Fibroblast of the aortic adventitia (primary cell): ENCODE results near the gene PAOX. TPM values are rescaled to one million over a fixed set of nuclear protein-coding genes. Genes with fewer than 3 reads are reported as not detected.

ENCODE experiments used
- DNase-seq: peaks from one replicate; pipeline ENCODE4 v3.0.0-alpha.2; 2010; ENCODE audit warnings: low read depth
- H3K4me3 ChIP-seq: 2 replicates; pipeline ENCODE4 v1.5.1; 2011; ENCODE audit warnings: low read depth, mild to moderate bottlenecking, control low read depth, low read length, moderate library complexity
- total RNA-seq: library from RNA; depleted of rRNA; stranded (reverse); fragments of >200 nt; gene quantifications from 2 replicates; pipeline ENCODE4 v1.2.3, GENCODE V29; 2012; ENCODE audit warnings: low replicate concordance
- TF ChIP-seq, protein P1 (sequence below): IDR thresholded peaks from 2 replicates; pipeline ENCODE4 v1.5.1; 2011; ENCODE audit warnings: mild to moderate bottlenecking, low read length, control low read depth, inconsistent platforms; ENCODE audit not compliant: insufficient read depth

The PAOX gene
- total RNA-seq, 1 donor: 4.9 TPM

DNA sequence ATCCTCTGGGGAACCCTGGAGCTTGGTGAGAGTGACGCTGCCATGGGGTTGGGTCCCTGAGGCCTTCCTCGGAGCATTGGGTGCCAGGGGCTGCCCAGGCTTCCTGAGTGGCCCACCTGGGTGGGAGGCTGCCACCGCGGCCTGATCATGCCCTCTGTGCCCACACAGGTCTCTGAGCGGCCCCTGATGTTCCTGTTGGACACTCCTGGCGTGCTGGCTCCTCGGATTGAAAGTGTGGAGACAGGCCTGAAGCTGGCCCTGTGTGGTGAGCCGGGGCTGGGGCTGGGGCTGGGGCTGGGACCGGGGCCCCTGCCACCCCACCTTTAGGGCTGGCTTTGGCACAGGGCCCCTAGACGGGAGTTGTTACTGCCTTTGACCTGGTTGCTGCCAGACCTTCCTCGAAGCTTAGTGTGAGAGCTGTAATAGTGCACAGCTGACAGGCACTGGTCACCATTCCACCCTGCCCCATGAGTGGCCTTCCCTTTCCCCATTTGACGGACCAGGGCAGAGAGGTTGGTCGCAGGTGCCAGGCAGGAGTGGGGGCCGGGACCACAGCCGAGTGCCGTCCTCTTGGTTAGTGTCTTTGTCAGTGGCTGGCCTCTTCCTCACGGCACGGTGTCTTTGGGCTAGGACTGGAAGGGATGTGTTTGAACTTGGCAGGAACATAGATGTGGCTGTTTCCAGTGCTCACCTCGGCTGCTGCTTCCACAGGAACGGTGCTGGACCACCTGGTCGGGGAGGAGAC is 23.1 kb downstream of the PAOX start:
- H3K4me3 ChIP-seq: no peak overlapping the region
- no peak for DNase-seq
- TF ChIP-seq, protein P1, sequence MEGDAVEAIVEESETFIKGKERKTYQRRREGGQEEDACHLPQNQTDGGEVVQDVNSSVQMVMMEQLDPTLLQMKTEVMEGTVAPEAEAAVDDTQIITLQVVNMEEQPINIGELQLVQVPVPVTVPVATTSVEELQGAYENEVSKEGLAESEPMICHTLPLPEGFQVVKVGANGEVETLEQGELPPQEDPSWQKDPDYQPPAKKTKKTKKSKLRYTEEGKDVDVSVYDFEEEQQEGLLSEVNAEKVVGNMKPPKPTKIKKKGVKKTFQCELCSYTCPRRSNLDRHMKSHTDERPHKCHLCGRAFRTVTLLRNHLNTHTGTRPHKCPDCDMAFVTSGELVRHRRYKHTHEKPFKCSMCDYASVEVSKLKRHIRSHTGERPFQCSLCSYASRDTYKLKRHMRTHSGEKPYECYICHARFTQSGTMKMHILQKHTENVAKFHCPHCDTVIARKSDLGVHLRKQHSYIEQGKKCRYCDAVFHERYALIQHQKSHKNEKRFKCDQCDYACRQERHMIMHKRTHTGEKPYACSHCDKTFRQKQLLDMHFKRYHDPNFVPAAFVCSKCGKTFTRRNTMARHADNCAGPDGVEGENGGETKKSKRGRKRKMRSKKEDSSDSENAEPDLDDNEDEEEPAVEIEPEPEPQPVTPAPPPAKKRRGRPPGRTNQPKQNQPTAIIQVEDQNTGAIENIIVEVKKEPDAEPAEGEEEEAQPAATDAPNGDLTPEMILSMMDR: no peak

DNA sequence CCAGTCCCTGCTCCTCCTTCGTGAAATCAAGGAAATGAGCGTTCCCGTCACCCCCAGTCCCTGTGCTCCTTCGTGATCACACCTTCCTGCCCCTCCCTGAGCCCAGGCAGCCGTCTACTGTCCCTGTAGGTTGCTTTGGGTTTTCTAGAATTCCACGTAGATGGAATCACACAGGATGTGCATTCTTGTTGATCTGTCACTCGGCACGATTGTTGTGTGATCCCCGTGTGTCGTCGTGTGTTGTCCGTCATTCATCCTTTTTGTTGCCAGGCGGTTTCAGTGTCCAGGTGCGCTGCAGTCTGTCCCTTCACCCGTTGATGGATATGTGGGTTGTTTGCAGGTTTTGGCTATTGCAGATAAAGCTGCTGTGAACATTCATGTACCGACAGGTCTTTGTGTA is 24.3 kb downstream of the PAOX start:
- no peak overlapping the region for H3K4me3 ChIP-seq
- no peak for DNase-seq
- TF ChIP-seq, protein P1: no peak

DNA sequence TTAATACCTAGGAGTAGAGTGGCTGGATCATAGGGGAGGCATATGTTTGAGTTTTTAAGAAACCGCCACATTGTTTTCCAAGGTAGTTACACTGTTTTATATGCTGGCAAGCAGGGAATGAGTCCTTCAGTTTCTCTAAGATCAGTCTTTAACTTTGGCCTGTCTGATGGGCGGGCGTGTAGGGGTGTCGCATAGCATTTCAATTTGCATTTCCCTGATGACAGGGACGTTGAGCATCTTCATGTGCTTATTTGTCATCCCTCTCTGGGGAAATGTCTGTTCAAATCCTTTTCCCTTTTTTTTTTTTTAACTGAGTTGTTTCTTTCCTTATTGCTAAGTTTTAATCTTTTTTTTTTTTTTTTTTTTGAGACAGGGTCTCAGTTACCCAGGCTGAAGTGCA is 24.7 kb downstream of the PAOX start:
- TF ChIP-seq, protein P1: no peak

DNA sequence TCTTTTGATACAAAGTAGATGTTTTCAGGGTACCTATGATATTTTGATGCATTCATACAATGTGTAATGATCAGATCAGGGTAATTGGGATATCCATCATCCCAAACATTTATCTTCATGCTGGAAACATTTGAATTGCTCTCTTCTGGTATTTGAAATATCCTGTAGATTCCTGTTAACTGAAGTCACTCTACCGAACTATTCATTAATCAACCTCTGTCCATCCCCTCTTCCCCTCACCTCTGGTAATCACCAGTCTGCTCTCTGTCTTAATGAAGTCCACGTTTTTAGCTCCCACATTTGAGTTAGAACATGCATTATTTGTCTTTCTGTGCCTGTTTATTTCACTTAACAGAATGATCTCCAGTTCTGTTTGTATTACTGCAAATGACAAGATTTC is 26.2 kb downstream of the PAOX start:
- no peak overlapping the region for H3K4me3 ChIP-seq
- TF ChIP-seq, protein P1: no peak
- DNase-seq: no peak

More for the DNA sequence above, 24.7 kb downstream of the PAOX start:
- DNase-seq: no peak
- H3K4me3 ChIP-seq: no peak overlapping the region

DNA sequence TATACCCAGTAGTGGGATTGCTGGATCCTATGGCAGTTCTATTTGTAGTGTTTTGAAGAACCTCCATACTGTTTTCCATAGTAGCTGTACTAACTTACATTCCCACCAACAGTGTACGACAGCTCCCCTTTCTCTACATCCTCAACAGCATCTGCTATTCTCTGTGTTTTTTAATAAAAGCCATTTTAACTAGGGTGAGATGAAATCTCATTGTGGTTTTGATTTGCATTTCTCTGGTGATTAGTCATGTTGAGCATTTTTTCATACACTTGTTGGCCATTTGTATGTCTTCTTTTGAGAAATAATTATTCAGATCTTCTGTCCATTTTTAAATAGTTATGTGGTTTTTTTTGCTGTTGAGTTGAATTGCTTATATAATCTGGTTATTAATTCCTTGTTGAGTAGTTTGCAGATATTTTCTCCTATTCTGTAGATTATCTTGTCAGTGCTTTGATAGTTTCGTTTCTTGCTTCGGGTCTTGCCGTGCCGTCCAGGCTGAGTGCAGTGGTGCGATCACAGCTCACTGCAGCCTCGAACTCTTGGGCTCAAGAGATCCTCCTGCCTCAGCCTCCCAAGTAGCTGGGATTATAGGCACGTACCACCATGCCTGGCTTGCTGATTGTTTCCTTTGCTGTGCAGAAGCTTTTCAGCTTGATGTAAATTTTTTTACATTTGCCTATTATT is 26.9 kb downstream of the PAOX start:
- H3K4me3 ChIP-seq: no peak overlapping the region
- TF ChIP-seq, protein P1: no peak
- DNase-seq: peak; percentile 7

DNA sequence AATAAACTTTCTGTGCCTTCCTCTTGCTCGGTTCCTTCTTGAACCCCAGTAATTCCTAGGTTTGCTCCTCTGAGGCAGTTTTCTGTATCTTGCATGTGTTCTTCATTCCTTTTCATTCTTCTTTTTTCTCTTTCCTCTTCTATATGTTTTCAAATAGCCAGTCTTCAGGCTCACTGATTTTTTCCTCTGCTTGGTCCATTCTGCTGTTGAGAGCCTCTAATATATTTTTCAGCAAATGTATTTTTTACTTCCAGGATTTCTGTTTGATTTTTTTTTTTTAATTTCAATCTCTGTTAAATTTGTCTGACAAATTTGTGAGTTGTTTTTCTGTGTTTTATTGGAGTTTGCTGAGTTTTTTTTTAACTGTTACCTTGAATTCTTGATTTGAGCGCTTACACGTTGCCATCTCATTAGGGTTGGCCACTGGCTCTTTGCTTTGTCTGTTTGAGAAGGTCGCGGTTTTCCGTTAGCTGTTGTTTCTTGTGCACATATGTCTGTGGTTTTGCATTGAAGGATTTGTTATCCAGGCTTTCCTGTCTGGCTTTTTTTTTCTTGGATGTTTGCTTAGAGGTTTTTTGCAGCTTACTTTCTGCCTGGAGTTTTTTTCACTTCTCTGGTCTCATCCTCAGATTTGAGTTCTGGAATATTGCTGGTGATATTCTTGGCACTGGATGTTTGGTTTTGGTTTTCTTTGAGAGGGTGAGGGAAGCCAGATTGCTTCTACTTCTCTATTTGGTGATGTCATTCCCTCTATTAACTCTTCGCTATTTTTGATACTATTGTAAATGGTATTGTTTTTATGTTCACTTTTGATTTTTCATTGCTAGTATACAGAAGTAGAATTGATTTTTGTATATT is 32.7 kb downstream of the PAOX start:
- H3K4me3 ChIP-seq: no peak overlapping the region
- DNase-seq: no peak
- TF ChIP-seq, protein P1: no peak
